ENCODE data around the gene CARNS1.

- TF ChIP-seq EZH2 (IDR thresholded peaks at IDR 0.05; ENCODE audit: insufficient read depth, poor library complexity, severe bottlenecking): no peak
- no peak for TF ChIP-seq EZH2phosphoT487 (IDR thresholded peaks at IDR 0.05; ENCODE audit: insufficient read depth, low read depth)
These were observed 21.1 kb downstream of the CARNS1 start for GRCh38 chr11:67436459-67437081.
